Vagina (tissue), 2 donors: ENCODE measurements around the gene AGPAT1. TPM values are rescaled to one million over a fixed set of nuclear protein-coding genes. Genes with fewer than 3 reads are reported as not detected.
"Not testable (repeated sequence)": the region's sequence is repeated elsewhere in the genome, so short reads cannot be mapped to it uniquely, and the experiment has no call there.

Experiments
- DNase-seq, 2 donors: peaks; one replicate each; pipeline ENCODE4 v3.0.0-alpha.2; 2017; ENCODE audit errors: extremely low spot score in 2 of 2
- H3K27ac ChIP-seq: fragments of 200-600 bp; sonication (generic); one replicate; pipeline ENCODE4 v1.5.1; 2019
- H3K27me3 ChIP-seq: fragments of 200-600 bp; sonication (generic); one replicate; pipeline ENCODE4 v1.5.1; 2019
- H3K36me3 ChIP-seq, 2 donors: fragments of 200-600 bp; sonication (generic); one replicate each; pipeline ENCODE4 v1.5.1; 2017 to 2019
- H3K4me1 ChIP-seq: fragments of 200-600 bp; sonication (generic); one replicate; pipeline ENCODE4 v1.5.1; 2019
- H3K4me3 ChIP-seq, 2 donors: fragments of 200-600 bp; sonication (generic); 1 replicate in 1 of 2; 2 replicates in 1 of 2; pipeline ENCODE4 v1.5.1; 2016 to 2019
- H3K9me3 ChIP-seq: fragments of 200-600 bp; sonication (generic); one replicate; pipeline ENCODE4 v1.5.1; 2019
- CTCF ChIP-seq, 3 experiments: fragments of 450-650 bp in 2 of 3; fragments of 200-600 bp in 1 of 3; sonication (generic) in 1 of 3; IDR thresholded peaks; one replicate each; pipeline ENCODE4 v1.5.1; 2017 to 2019; ENCODE audit warnings: antibody characterized with exemption in 3 of 3, mild to moderate bottlenecking in 2 of 3, moderate library complexity in 2 of 3
- POLR2A ChIP-seq, 2 donors: fragments of 450-650 bp; IDR thresholded peaks; one replicate each; pipeline ENCODE4 v1.6.1; 2017; ENCODE audit warnings: antibody characterized with exemption in 2 of 2, mild to moderate bottlenecking in 2 of 2, moderate library complexity in 2 of 2
- POLR2AphosphoS5 ChIP-seq, 2 donors: sonication (generic); formaldehyde crosslinking; IDR thresholded peaks; one replicate each; pipeline ENCODE4 v1.9.0; 2017; ENCODE audit warnings: antibody characterized with exemption in 2 of 2, mild to moderate bottlenecking in 2 of 2, low read depth in 1 of 2; ENCODE audit not compliant: insufficient read depth in 1 of 2
- intact Hi-C: fragments of 100-400 bp; cut with DNase I; formaldehyde crosslinking; loops from one replicate; pipeline ENCODE4 v1.15.1; 2023
- total RNA-seq: library from RNA; depleted of rRNA; stranded (reverse); fragments of >200 nt; gene quantifications from one replicate; pipeline ENCODE4 v1.2.3, GENCODE V29; 2016

Gene AGPAT1
- total RNA-seq, 1 donor from 2014 or later, result 35.1 TPM

- peak overlapping the region; percentile 99 for H3K27ac ChIP-seq
- no peaks in the 10 kb centered on the region for H3K36me3 ChIP-seq
- DNase-seq, result no peak
- no peaks in the 10 kb centered on the region for H3K27me3 ChIP-seq
- TF ChIP-seq POLR2A (IDR thresholded peaks at IDR 0.05) (peak in 1 of 2 donors; percentile 98), POLR2AphosphoS5 (IDR thresholded peaks at IDR 0.05; ENCODE audit: insufficient read depth in 1 of 2, low read depth in 1 of 2) (no peak), CTCF (IDR thresholded peaks at IDR 0.05) (peak in 2 of 3 experiments; percentile 11 to 33)
- H3K9me3 ChIP-seq, result no peaks in the 10 kb centered on the region
- H3K4me3 ChIP-seq, result peak overlapping the region; percentile 40 to 72
- intact Hi-C loops, result loop anchor here (5.0 kb wide), 1 partner anchor 78 kb away; no protein-coding TSS in a partner anchor
- peaks cover 46% of the 10 kb centered on the region for H3K4me1 ChIP-seq
These were observed 19.2 kb upstream of the AGPAT1 start for GRCh38 chr6:32194825-32195651.

GRCh38 chr6:32194388-32194787 is 18.5 kb upstream of the AGPAT1 start:
- no peaks in the 10 kb centered on the region for H3K36me3 ChIP-seq
- no peaks in the 10 kb centered on the region for H3K9me3 ChIP-seq
- no peak for DNase-seq
- TF ChIP-seq POLR2A (IDR thresholded peaks at IDR 0.05) (no peak), POLR2AphosphoS5 (IDR thresholded peaks at IDR 0.05; ENCODE audit: insufficient read depth in 1 of 2, low read depth in 1 of 2) (no peak), CTCF (IDR thresholded peaks at IDR 0.05) (no peak)
- H3K27ac ChIP-seq, result peak overlapping the region; percentile 99
- H3K27me3 ChIP-seq, result no peaks in the 10 kb centered on the region
- no peak overlapping the region for H3K4me3 ChIP-seq
- intact Hi-C loops, result no loop called here
- peaks cover 48% of the 10 kb centered on the region for H3K4me1 ChIP-seq

GRCh38 chr6:32193096-32193495 is 17.2 kb upstream of the AGPAT1 start:
- peak overlapping the region in 1 of 2 donors; percentile 85 for H3K4me3 ChIP-seq
- not testable (repeated sequence) for H3K9me3 ChIP-seq

GRCh38 chr6:32192608-32193039 is 16.7 kb upstream of the AGPAT1 start, which contains the start of gene GPSM3:
TSS of gene GPSM3 (minus strand) at chr6:32192643. CDS start at chr6:32192513, 130 bp downstream.
- H3K4me1 ChIP-seq, result peaks cover 66% of the 10 kb centered on the region

More at GRCh38 chr6:32193096-32193495, 17.2 kb upstream of the AGPAT1 start:
- H3K27me3 ChIP-seq, H3K36me3 ChIP-seq, intact Hi-C loops, DNase-seq: not testable (repeated sequence)
- Histone ChIP-seq H3K27ac (peak overlapping the region; percentile 99), H3K4me1 (peaks cover 61% of the 10 kb centered on the region)

More at GRCh38 chr6:32192608-32193039, 16.7 kb upstream of the AGPAT1 start, which contains the start of gene GPSM3:
- Histone ChIP-seq H3K36me3 (peaks cover 0 to 2% of the 10 kb centered on the region in 2 donors), H3K27me3 (no peaks in the 10 kb centered on the region), H3K27ac (peak within 1 kb of the TSS; percentile 99), H3K9me3 (no peaks in the 10 kb centered on the region), H3K4me3 (peak within 1 kb of the TSS; percentile 22 to 85)
- TF ChIP-seq POLR2A (IDR thresholded peaks at IDR 0.05) (no peak), CTCF (IDR thresholded peaks at IDR 0.05) (no peak), POLR2AphosphoS5 (IDR thresholded peaks at IDR 0.05; ENCODE audit: insufficient read depth in 1 of 2, low read depth in 1 of 2) (peak in 1 of 2 donors; percentile 35)
- intact Hi-C loops, result no loop called here
- no peak for DNase-seq
